GM18870 (cell line): ENCODE measurements around the gene XPNPEP1.
A peak's percentile ranks its signal among the peaks of the same experiment; 100 is the strongest.

Experiments used
- ATAC-seq: cut with Tn5 transposase; IDR thresholded peaks from one replicate; pipeline ENCODE4 v1.9.1; 2021; ENCODE audit warnings: moderate library complexity; ENCODE audit not compliant: unreplicated experiment

XPNPEP1 gene

GRCh38 chr10:109866995-109867635 lies 56.2 kb downstream of the XPNPEP1 start:
- no peak for ATAC-seq

GRCh38 chr10:109866168-109866994 lies 56.9 kb downstream of the XPNPEP1 start:
- no peak for ATAC-seq

GRCh38 chr10:109863775-109864174 lies 59.5 kb downstream of the XPNPEP1 start:
- ATAC-seq = no peak

GRCh38 chr10:109862738-109863137 lies 60.6 kb downstream of the XPNPEP1 start:
- no peak for ATAC-seq

GRCh38 chr10:109862041-109862440 lies 61.3 kb downstream of the XPNPEP1 start:
- ATAC-seq = no peak

- ATAC-seq = no peak
These were observed 62.2 kb downstream of the XPNPEP1 start for GRCh38 chr10:109861081-109861480.

- no peak for ATAC-seq
These were observed 64.1 kb downstream of the XPNPEP1 start for GRCh38 chr10:109859221-109859620.

- no peak for ATAC-seq
These were observed 67.6 kb downstream of the XPNPEP1 start for GRCh38 chr10:109855746-109856145.

- ATAC-seq = no peak
These were observed 69.4 kb downstream of the XPNPEP1 start for GRCh38 chr10:109853921-109854320.

GRCh38 chr10:109852475-109853037 lies 70.8 kb downstream of the XPNPEP1 start:
- ATAC-seq = peak; percentile 89

GRCh38 chr10:109851616-109852474 lies 71.5 kb downstream of the XPNPEP1 start:
- peak; percentile 24 for ATAC-seq

- ATAC-seq = no peak
These were observed 76.5 kb downstream of the XPNPEP1 start for GRCh38 chr10:109846832-109847231.

GRCh38 chr10:109845308-109845707 lies 78.0 kb downstream of the XPNPEP1 start:
- no peak for ATAC-seq

GRCh38 chr10:109838592-109839244 lies 84.6 kb downstream of the XPNPEP1 start:
- no peak for ATAC-seq

- ATAC-seq = no peak
These were observed 85.9 kb downstream of the XPNPEP1 start for GRCh38 chr10:109837384-109837783.

- ATAC-seq = no peak
These were observed 88.1 kb downstream of the XPNPEP1 start for GRCh38 chr10:109835257-109835656.

- ATAC-seq = no peak
These were observed 91.5 kb downstream of the XPNPEP1 start for GRCh38 chr10:109831846-109832245.

- ATAC-seq = no peak
These were observed 99.1 kb downstream of the XPNPEP1 start for GRCh38 chr10:109824206-109824605.

GRCh38 chr10:109823196-109823595 lies 100.1 kb downstream of the XPNPEP1 start:
- no peak for ATAC-seq

GRCh38 chr10:109821672-109822071 lies 101.6 kb downstream of the XPNPEP1 start:
- no peak for ATAC-seq
